ENCODE results near the gene CSNK1A1. TPM values are rescaled to one million over a fixed set of nuclear protein-coding genes. Genes with fewer than 3 reads are reported as not detected.
A peak's percentile ranks its signal among the peaks of the same experiment; 100 is the strongest.

Gene CSNK1A1
- polyA plus RNA-seq, 3 donors: 75.7 to 131 (median 103) TPM

GRCh38 chr5:149561848-149562247 lies 10.6 kb upstream of the CSNK1A1 start:
- H3K27me3 Mint-ChIP-seq (ENCODE audit: low read depth in 3 of 3): peaks cover 0 to 3% (median 0%) of the 10 kb centered on the region in 3 donors
- Histone ChIP-seq H3K4me1 (ENCODE audit: control insufficient read depth in 1 of 2, insufficient read depth in 2 of 2, low read length in 2 of 2) (peaks cover 7 to 14% of the 10 kb centered on the region in 2 donors), H3K4me3 (replicated peaks in 1 of 3; ENCODE audit: low read depth in 2 of 3, low read length in 3 of 3) (no peak overlapping the region), H3K27ac (ENCODE audit: low read depth in 1 of 2, low read length in 2 of 2) (no peak overlapping the region), H3K36me3 (replicated peaks in 1 of 2; ENCODE audit: control insufficient read depth in 1 of 2, insufficient read depth in 2 of 2, low read length in 2 of 2) (no peaks in the 10 kb centered on the region), H2AFZ (ENCODE audit: insufficient read depth, low read depth, low read length, poor library complexity, severe bottlenecking) (no peak overlapping the region), H3K27me3 (ENCODE audit: control insufficient read depth in 2 of 2, insufficient read depth in 2 of 2, low read length in 2 of 2) (no peaks in the 10 kb centered on the region), H4K20me1 (ENCODE audit: insufficient read depth, low read length) (no peaks in the 10 kb centered on the region), H3K9me3 (replicated peaks in 1 of 2; ENCODE audit: control insufficient read depth in 1 of 2, insufficient read depth in 1 of 2, low read length in 2 of 2) (no peaks in the 10 kb centered on the region), H3K4me2 (replicated peaks; ENCODE audit: extremely low read depth, low read length, poor library complexity, severe bottlenecking) (no peak overlapping the region), H3K79me2 (ENCODE audit: insufficient read depth, low read length) (no peaks in the 10 kb centered on the region), H3K9ac (ENCODE audit: insufficient read depth, low read length, poor library complexity, severe bottlenecking) (no peak overlapping the region)
- H3K9me3 Mint-ChIP-seq: no peaks in the 10 kb centered on the region
- TF ChIP-seq, protein P1, sequence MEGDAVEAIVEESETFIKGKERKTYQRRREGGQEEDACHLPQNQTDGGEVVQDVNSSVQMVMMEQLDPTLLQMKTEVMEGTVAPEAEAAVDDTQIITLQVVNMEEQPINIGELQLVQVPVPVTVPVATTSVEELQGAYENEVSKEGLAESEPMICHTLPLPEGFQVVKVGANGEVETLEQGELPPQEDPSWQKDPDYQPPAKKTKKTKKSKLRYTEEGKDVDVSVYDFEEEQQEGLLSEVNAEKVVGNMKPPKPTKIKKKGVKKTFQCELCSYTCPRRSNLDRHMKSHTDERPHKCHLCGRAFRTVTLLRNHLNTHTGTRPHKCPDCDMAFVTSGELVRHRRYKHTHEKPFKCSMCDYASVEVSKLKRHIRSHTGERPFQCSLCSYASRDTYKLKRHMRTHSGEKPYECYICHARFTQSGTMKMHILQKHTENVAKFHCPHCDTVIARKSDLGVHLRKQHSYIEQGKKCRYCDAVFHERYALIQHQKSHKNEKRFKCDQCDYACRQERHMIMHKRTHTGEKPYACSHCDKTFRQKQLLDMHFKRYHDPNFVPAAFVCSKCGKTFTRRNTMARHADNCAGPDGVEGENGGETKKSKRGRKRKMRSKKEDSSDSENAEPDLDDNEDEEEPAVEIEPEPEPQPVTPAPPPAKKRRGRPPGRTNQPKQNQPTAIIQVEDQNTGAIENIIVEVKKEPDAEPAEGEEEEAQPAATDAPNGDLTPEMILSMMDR (IDR thresholded peaks at IDR 0.05): no peak
- peak in 1 of 3 donors; percentile 9 for DNase-seq
- no peak overlapping the region for H3K4me3 Mint-ChIP-seq
- no peak overlapping the region for H3K27ac Mint-ChIP-seq
- H3K4me1 Mint-ChIP-seq: peaks cover 15% of the 10 kb centered on the region
- H3K36me3 Mint-ChIP-seq: no peaks in the 10 kb centered on the region
- intact Hi-C loops (cut with micrococcal nuclease): loop anchor here (2.0 to 5.0 kb wide), 3 partner anchors 119 to 180 kb away; no protein-coding TSS in a partner anchor
- WGBS (ENCODE audit: insufficient coverage): no CpG with 5 or more reads among the region's 2 CpGs

- H2AFZ ChIP-seq (ENCODE audit: insufficient read depth, low read depth, low read length, poor library complexity, severe bottlenecking): peak overlapping the region; percentile 29
- H3K27me3 Mint-ChIP-seq (ENCODE audit: low read depth in 3 of 3): no peaks in the 10 kb centered on the region
- DNase-seq: no peak
- H3K9ac ChIP-seq (ENCODE audit: insufficient read depth, low read length, poor library complexity, severe bottlenecking): no peak overlapping the region
- H3K9me3 ChIP-seq (replicated peaks in 1 of 2; ENCODE audit: control insufficient read depth in 1 of 2, insufficient read depth in 1 of 2, low read length in 2 of 2): no peaks in the 10 kb centered on the region
- no peak overlapping the region for H3K27ac ChIP-seq (ENCODE audit: low read depth in 1 of 2, low read length in 2 of 2)
- TF ChIP-seq, protein P1 (IDR thresholded peaks at IDR 0.05): no peak
- WGBS (ENCODE audit: insufficient coverage): 31% methylated on average over 2 of the region's 2 CpGs
- H3K4me1 ChIP-seq (ENCODE audit: control insufficient read depth in 1 of 2, insufficient read depth in 2 of 2, low read length in 2 of 2): peaks cover 7 to 14% of the 10 kb centered on the region in 2 donors
- no peak overlapping the region for H3K4me3 ChIP-seq (replicated peaks in 1 of 3; ENCODE audit: low read depth in 2 of 3, low read length in 3 of 3)
- H3K4me3 Mint-ChIP-seq: no peak overlapping the region
- no peaks in the 10 kb centered on the region for H3K79me2 ChIP-seq (ENCODE audit: insufficient read depth, low read length)
- H3K4me2 ChIP-seq (replicated peaks; ENCODE audit: extremely low read depth, low read length, poor library complexity, severe bottlenecking): no peak overlapping the region
- no peaks in the 10 kb centered on the region for H4K20me1 ChIP-seq (ENCODE audit: insufficient read depth, low read length)
- no peaks in the 10 kb centered on the region for H3K9me3 Mint-ChIP-seq
- intact Hi-C loops (cut with micrococcal nuclease): loop anchor here (5.0 kb wide), 2 partner anchors 117 to 177 kb away; no protein-coding TSS in a partner anchor
- H3K4me1 Mint-ChIP-seq: peaks cover 15% of the 10 kb centered on the region
- no peaks in the 10 kb centered on the region for H3K36me3 ChIP-seq (replicated peaks in 1 of 2; ENCODE audit: control insufficient read depth in 1 of 2, insufficient read depth in 2 of 2, low read length in 2 of 2)
- H3K27me3 ChIP-seq (ENCODE audit: control insufficient read depth in 2 of 2, insufficient read depth in 2 of 2, low read length in 2 of 2): no peaks in the 10 kb centered on the region
- H3K27ac Mint-ChIP-seq: no peak overlapping the region
- no peaks in the 10 kb centered on the region for H3K36me3 Mint-ChIP-seq
These were observed 8.5 kb upstream of the CSNK1A1 start for GRCh38 chr5:149559706-149560105.
